Upper lobe of left lung (tissue), 6 donors: ENCODE data around the gene FAM171A1. TPM values are rescaled to one million over a fixed set of nuclear protein-coding genes. Genes with fewer than 3 reads are reported as not detected.
A peak's percentile ranks its signal among the peaks of the same experiment; 100 is the strongest.

Experiments used
- ATAC-seq, 2 donors: fragments of 200-7000 bp; cut with Tn5 transposase; one replicate each; pipeline ENCODE4 v1.9.1; 2022; ENCODE audit warnings: mild to moderate bottlenecking in 2 of 2, moderate library complexity in 2 of 2; ENCODE audit not compliant: low FRiP score in 2 of 2
- DNase-seq, 2 donors: peaks; one replicate each; pipeline ENCODE4 v3.0.0-alpha.2; 2019 to 2020
- H3K27ac ChIP-seq, 4 donors: fragments of 200-600 bp; sonication (generic); one replicate each; pipeline ENCODE4 v1.5.1; 2016 to 2019
- H3K27me3 ChIP-seq, 4 donors: fragments of 200-600 bp; sonication (generic); one replicate each; pipeline ENCODE4 v1.5.1; 2017 to 2019
- H3K36me3 ChIP-seq, 4 donors: fragments of 200-600 bp; sonication (generic); one replicate each; pipeline ENCODE4 v1.5.1; 2016 to 2019
- H3K4me1 ChIP-seq, 4 donors: fragments of 200-600 bp; sonication (generic); one replicate each; pipeline ENCODE4 v1.5.1; 2018 to 2019
- H3K4me3 ChIP-seq, 4 donors: fragments of 200-600 bp; sonication (generic); one replicate each; pipeline ENCODE4 v1.5.1; 2017 to 2019; ENCODE audit warnings: mild to moderate bottlenecking in 2 of 4, moderate library complexity in 1 of 4
- H3K9me3 ChIP-seq, 4 donors: fragments of 200-600 bp; sonication (generic); one replicate each; pipeline ENCODE4 v1.5.1; 2018 to 2019
- EP300 ChIP-seq, 4 donors: sonication (generic); formaldehyde crosslinking; IDR thresholded peaks; one replicate each; pipeline ENCODE4 v1.5.1; 2017; ENCODE audit warnings: antibody characterized with exemption in 4 of 4, control low read depth in 2 of 4
- POLR2A ChIP-seq, 4 donors: fragments of 450-650 bp; IDR thresholded peaks; one replicate each; pipeline ENCODE4 v1.5.1; 2016 to 2017; ENCODE audit warnings: antibody characterized with exemption in 4 of 4, mild to moderate bottlenecking in 2 of 4
- POLR2AphosphoS5 ChIP-seq, 2 donors: sonication (generic); formaldehyde crosslinking; IDR thresholded peaks; one replicate each; pipeline ENCODE4 v1.5.1; 2017; ENCODE audit warnings: antibody characterized with exemption in 2 of 2
- WGBS, 2 donors: methylation state at CpG; one replicate each; pipeline ENCODE4 v1.1.5; 2017 to 2018; 5-methylcytosine and 5-hydroxymethylcytosine counted together
- total RNA-seq, 6 donors: library from RNA; depleted of rRNA in 4 of 6; stranded (reverse); fragments of >200 nt in 4 of 6; gene quantifications; one replicate each; pipeline versions ENCODE4 v1.1.0 to v1.2.1, GENCODE V29; 2016 to 2021
- TF ChIP-seq, protein P1 (sequence below), 6 experiments: fragments of 450-650 bp in 4 of 6; fragments of 200-600 bp in 2 of 6; sonication (generic) in 2 of 6; IDR thresholded peaks; one replicate each; pipeline ENCODE4 v1.5.1; 2016 to 2019; ENCODE audit warnings: antibody characterized with exemption in 6 of 6
- donor health status: DM: no; HTN: no; CAD: no; lungs with moderate emphysema.
- donor health status: DM: no; HTN: yes; CAD: no; lungs with severe emphysema.

The FAM171A1 gene
- total RNA-seq, 6 donors from 2014 or later, result 3.7 to 19.4 (median 7.2) TPM

- Histone ChIP-seq H3K4me1 (peaks cover 10 to 12% (median 11%) of the 10 kb centered on the region in 4 donors), H3K27me3 (peaks cover 0 to 2% (median 0%) of the 10 kb centered on the region in 4 donors), H3K27ac (peak overlapping the region in 3 of 4 donors; percentile 48 to 80 (median 57)), H3K36me3 (no peaks in the 10 kb centered on the region), H3K4me3 (peak overlapping the region; percentile 28 to 69 (median 63)), H3K9me3 (no peaks in the 10 kb centered on the region)
- WGBS, 2 donors, result 30 to 35% methylated on average over 16 to 23 of the region's 29 CpGs
- DNase-seq, result peak in 1 of 2 donors; percentile 41
- ATAC-seq, result peak in 1 of 2 donors; percentile 40
- TF ChIP-seq EP300 (IDR thresholded peaks at IDR 0.05) (no peak), POLR2A (IDR thresholded peaks at IDR 0.05) (no peak), POLR2AphosphoS5 (IDR thresholded peaks at IDR 0.05) (no peak)
- TF ChIP-seq, protein P1, sequence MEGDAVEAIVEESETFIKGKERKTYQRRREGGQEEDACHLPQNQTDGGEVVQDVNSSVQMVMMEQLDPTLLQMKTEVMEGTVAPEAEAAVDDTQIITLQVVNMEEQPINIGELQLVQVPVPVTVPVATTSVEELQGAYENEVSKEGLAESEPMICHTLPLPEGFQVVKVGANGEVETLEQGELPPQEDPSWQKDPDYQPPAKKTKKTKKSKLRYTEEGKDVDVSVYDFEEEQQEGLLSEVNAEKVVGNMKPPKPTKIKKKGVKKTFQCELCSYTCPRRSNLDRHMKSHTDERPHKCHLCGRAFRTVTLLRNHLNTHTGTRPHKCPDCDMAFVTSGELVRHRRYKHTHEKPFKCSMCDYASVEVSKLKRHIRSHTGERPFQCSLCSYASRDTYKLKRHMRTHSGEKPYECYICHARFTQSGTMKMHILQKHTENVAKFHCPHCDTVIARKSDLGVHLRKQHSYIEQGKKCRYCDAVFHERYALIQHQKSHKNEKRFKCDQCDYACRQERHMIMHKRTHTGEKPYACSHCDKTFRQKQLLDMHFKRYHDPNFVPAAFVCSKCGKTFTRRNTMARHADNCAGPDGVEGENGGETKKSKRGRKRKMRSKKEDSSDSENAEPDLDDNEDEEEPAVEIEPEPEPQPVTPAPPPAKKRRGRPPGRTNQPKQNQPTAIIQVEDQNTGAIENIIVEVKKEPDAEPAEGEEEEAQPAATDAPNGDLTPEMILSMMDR (IDR thresholded peaks at IDR 0.05), result no peak
Observed at GRCh38 chr10:15369256-15370211, 1.6 kb downstream of the FAM171A1 start.

GRCh38 chr10:15368101-15368855, 2.8 kb downstream of the FAM171A1 start:
- DNase-seq (no peak), ATAC-seq (no peak)
- H3K9me3 ChIP-seq, result no peaks in the 10 kb centered on the region
- WGBS, 2 donors, result 79 to 82% methylated on average over 7 of the region's 7 CpGs
- peaks cover 0 to 2% (median 0%) of the 10 kb centered on the region in 4 donors for H3K27me3 ChIP-seq
- no peaks in the 10 kb centered on the region for H3K36me3 ChIP-seq
- H3K4me1 ChIP-seq, result peaks cover 7 to 12% (median 11%) of the 10 kb centered on the region in 4 donors
- TF ChIP-seq EP300 (IDR thresholded peaks at IDR 0.05), result no peak
- TF ChIP-seq, protein P1 (IDR thresholded peaks at IDR 0.05), result no peak
- no peak for TF ChIP-seq POLR2A (IDR thresholded peaks at IDR 0.05)
- no peak for TF ChIP-seq POLR2AphosphoS5 (IDR thresholded peaks at IDR 0.05)
- H3K4me3 ChIP-seq, result no peak overlapping the region
- H3K27ac ChIP-seq, result no peak overlapping the region

- H3K27me3 ChIP-seq, result peaks cover 0 to 2% (median 0%) of the 10 kb centered on the region in 4 donors
Observed at GRCh38 chr10:15367296-15368085, 3.6 kb downstream of the FAM171A1 start.

DNA sequence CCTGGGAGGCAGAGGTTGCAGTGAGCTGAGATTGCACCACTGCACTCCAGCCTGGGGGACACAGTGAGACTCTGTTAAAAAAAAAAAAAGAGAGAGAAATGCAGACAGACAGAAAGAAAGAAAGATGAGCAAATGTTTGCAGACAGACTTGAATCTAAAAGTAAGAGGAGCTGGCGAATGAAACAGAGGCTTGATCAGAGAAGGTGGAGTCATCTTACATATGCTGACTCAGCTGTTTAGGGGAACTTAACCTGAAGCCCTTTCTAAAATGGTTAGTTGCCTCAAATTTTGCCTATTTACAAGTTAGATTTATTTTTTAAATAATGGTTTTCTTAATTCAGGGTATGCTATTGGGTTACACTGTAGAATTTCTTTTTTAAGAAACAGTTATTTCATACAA, 5.4 kb downstream of the FAM171A1 start:
- no peaks in the 10 kb centered on the region for H3K9me3 ChIP-seq
- TF ChIP-seq POLR2AphosphoS5 (IDR thresholded peaks at IDR 0.05) (no peak), POLR2A (IDR thresholded peaks at IDR 0.05) (no peak), EP300 (IDR thresholded peaks at IDR 0.05) (no peak)
- TF ChIP-seq, protein P1 (IDR thresholded peaks at IDR 0.05), result no peak
- H3K27ac ChIP-seq, result no peak overlapping the region
- peaks cover 3 to 7% (median 5%) of the 10 kb centered on the region in 4 donors for H3K4me1 ChIP-seq
- no peak overlapping the region for H3K4me3 ChIP-seq
- no peaks in the 10 kb centered on the region for H3K36me3 ChIP-seq
- peaks cover 0 to 2% (median 0%) of the 10 kb centered on the region in 4 donors for H3K27me3 ChIP-seq
- 75 to 97% methylated on average over 1 of the region's 1 CpG for WGBS, 2 donors
- ATAC-seq, result no peak
- no peak for DNase-seq

More at GRCh38 chr10:15367296-15368085, 3.6 kb downstream of the FAM171A1 start:
- DNase-seq, result no peak
- Histone ChIP-seq H3K9me3 (no peaks in the 10 kb centered on the region), H3K4me3 (no peak overlapping the region), H3K27ac (no peak overlapping the region), H3K36me3 (no peaks in the 10 kb centered on the region), H3K4me1 (peaks cover 7 to 12% (median 11%) of the 10 kb centered on the region in 4 donors)
- WGBS, 2 donors, result 87 to 89% methylated on average over 8 of the region's 8 CpGs
- ATAC-seq, result no peak
- TF ChIP-seq EP300 (IDR thresholded peaks at IDR 0.05) (no peak), POLR2AphosphoS5 (IDR thresholded peaks at IDR 0.05) (no peak), POLR2A (IDR thresholded peaks at IDR 0.05) (no peak)
- TF ChIP-seq, protein P1 (IDR thresholded peaks at IDR 0.05), result no peak
